ENCODE data around the gene CYP27B1. TPM values are rescaled to one million over a fixed set of nuclear protein-coding genes. Genes with fewer than 3 reads are reported as not detected.

The CYP27B1 gene
- total RNA-seq, 1 donor from 2014 or later = not detected

GRCh38 chr12:57780284-57780897 lies 13.5 kb upstream of the CYP27B1 start:
- Histone ChIP-seq H3K4me3 (no peak overlapping the region), H3K4me1 (peaks cover 7 to 14% of the 10 kb centered on the region in 2 donors), H3K27me3 (no peaks in the 10 kb centered on the region), H3K9me3 (no peaks in the 10 kb centered on the region), H3K27ac (no peak overlapping the region), H3K36me3 (peaks cover 1 to 6% of the 10 kb centered on the region in 2 donors)
- no peak for TF ChIP-seq CTCF (IDR thresholded peaks at IDR 0.05)
- peak in 1 of 2 donors; percentile 57 for DNase-seq (ENCODE audit: low spot score in 2 of 2)
- intact Hi-C loops (cut with DNase I) = no loop called here

- H3K9me3 ChIP-seq = no peaks in the 10 kb centered on the region
- no peak overlapping the region for H3K4me3 ChIP-seq
- no peak overlapping the region for H3K27ac ChIP-seq
- DNase-seq (ENCODE audit: low spot score in 2 of 2) = peak in 1 of 2 donors; percentile 18
- H3K4me1 ChIP-seq = peaks cover 7 to 14% of the 10 kb centered on the region in 2 donors
- intact Hi-C loops (cut with DNase I) = no loop called here
- TF ChIP-seq CTCF (IDR thresholded peaks at IDR 0.05) = no peak
- no peaks in the 10 kb centered on the region for H3K27me3 ChIP-seq
- H3K36me3 ChIP-seq = peaks cover 0 to 9% of the 10 kb centered on the region in 2 donors
Observed at GRCh38 chr12:57779736-57780135, 12.9 kb upstream of the CYP27B1 start.

- no peak overlapping the region for H3K4me3 ChIP-seq
- no peaks in the 10 kb centered on the region for H3K27me3 ChIP-seq
- intact Hi-C loops (cut with DNase I) = no loop called here
- no peak for TF ChIP-seq CTCF (IDR thresholded peaks at IDR 0.05)
- DNase-seq (ENCODE audit: low spot score in 2 of 2) = no peak
- no peak overlapping the region for H3K27ac ChIP-seq
- H3K4me1 ChIP-seq = peaks cover 2 to 11% of the 10 kb centered on the region in 2 donors
- peaks cover 0 to 13% of the 10 kb centered on the region in 2 donors for H3K36me3 ChIP-seq
- H3K9me3 ChIP-seq = no peaks in the 10 kb centered on the region
Observed at GRCh38 chr12:57777911-57778310, 11.0 kb upstream of the CYP27B1 start.

- Histone ChIP-seq H3K27ac (no peak overlapping the region), H3K36me3 (peaks cover 0 to 13% of the 10 kb centered on the region in 2 donors), H3K4me1 (peaks cover 2 to 11% of the 10 kb centered on the region in 2 donors), H3K4me3 (no peak overlapping the region), H3K9me3 (no peaks in the 10 kb centered on the region), H3K27me3 (no peaks in the 10 kb centered on the region)
- intact Hi-C loops (cut with DNase I) = no loop called here
- no peak for DNase-seq (ENCODE audit: low spot score in 2 of 2)
- no peak for TF ChIP-seq CTCF (IDR thresholded peaks at IDR 0.05)
Observed at GRCh38 chr12:57777367-57777766, 10.5 kb upstream of the CYP27B1 start.

GRCh38 chr12:57776247-57776587 lies 9.3 kb upstream of the CYP27B1 start:
- intact Hi-C loops (cut with DNase I) = no loop called here
- Histone ChIP-seq H3K4me1 (peaks cover 2 to 10% of the 10 kb centered on the region in 2 donors), H3K4me3 (no peak overlapping the region), H3K27ac (no peak overlapping the region), H3K27me3 (no peaks in the 10 kb centered on the region), H3K9me3 (no peaks in the 10 kb centered on the region), H3K36me3 (peaks cover 0 to 13% of the 10 kb centered on the region in 2 donors)
- no peak for DNase-seq (ENCODE audit: low spot score in 2 of 2)
- no peak for TF ChIP-seq CTCF (IDR thresholded peaks at IDR 0.05)
